ENCODE data around the gene EBF4.
A peak's percentile ranks its signal among the peaks of the same experiment; 100 is the strongest.

EBF4 gene

GRCh38 chr20:2749951-2750490, 57.4 kb downstream of the EBF4 start:
- Mint-ChIP-seq H3K4me3 (no peak overlapping the region), H3K27ac (no peak overlapping the region), H3K9me3 (no peaks in the 10 kb centered on the region), H3K27me3 (peaks cover 35% of the 10 kb centered on the region), H3K4me1 (ENCODE audit: low read depth) (peaks cover 34% of the 10 kb centered on the region), H3K36me3 (ENCODE audit: low read depth) (no peaks in the 10 kb centered on the region)
- DNase-seq: no peak

- Mint-ChIP-seq H3K4me3 (peak overlapping the region; percentile 60), H3K4me1 (ENCODE audit: low read depth) (peaks cover 34% of the 10 kb centered on the region), H3K27me3 (peaks cover 35% of the 10 kb centered on the region), H3K27ac (no peak overlapping the region), H3K9me3 (no peaks in the 10 kb centered on the region), H3K36me3 (ENCODE audit: low read depth) (no peaks in the 10 kb centered on the region)
- no peak for DNase-seq
Measured at GRCh38 chr20:2750491-2751251, 58.1 kb downstream of the EBF4 start.

- H3K27me3 Mint-ChIP-seq: peaks cover 35% of the 10 kb centered on the region
- H3K9me3 Mint-ChIP-seq: no peaks in the 10 kb centered on the region
- no peak overlapping the region for H3K27ac Mint-ChIP-seq
- DNase-seq: no peak
- H3K4me1 Mint-ChIP-seq (ENCODE audit: low read depth): peaks cover 35% of the 10 kb centered on the region
- H3K4me3 Mint-ChIP-seq: peak overlapping the region; percentile 49
- no peaks in the 10 kb centered on the region for H3K36me3 Mint-ChIP-seq (ENCODE audit: low read depth)
Measured at GRCh38 chr20:2751347-2751877, 58.8 kb downstream of the EBF4 start.

- H3K36me3 Mint-ChIP-seq (ENCODE audit: low read depth): no peaks in the 10 kb centered on the region
- peaks cover 38% of the 10 kb centered on the region for H3K4me1 Mint-ChIP-seq (ENCODE audit: low read depth)
- peak; percentile 74 for DNase-seq
- H3K27me3 Mint-ChIP-seq: peaks cover 35% of the 10 kb centered on the region
- H3K4me3 Mint-ChIP-seq: no peak overlapping the region
- H3K27ac Mint-ChIP-seq: no peak overlapping the region
- no peaks in the 10 kb centered on the region for H3K9me3 Mint-ChIP-seq
Measured at GRCh38 chr20:2751878-2752566, 59.4 kb downstream of the EBF4 start.

- H3K27me3 Mint-ChIP-seq: peaks cover 38% of the 10 kb centered on the region
- no peaks in the 10 kb centered on the region for H3K9me3 Mint-ChIP-seq
- H3K4me1 Mint-ChIP-seq (ENCODE audit: low read depth): peaks cover 34% of the 10 kb centered on the region
- no peaks in the 10 kb centered on the region for H3K36me3 Mint-ChIP-seq (ENCODE audit: low read depth)
- peak; percentile 70 for DNase-seq
- H3K4me3 Mint-ChIP-seq: peak overlapping the region; percentile 79
- no peak overlapping the region for H3K27ac Mint-ChIP-seq
Measured at GRCh38 chr20:2752567-2753460, 60.2 kb downstream of the EBF4 start.

GRCh38 chr20:2753461-2754040, 61.0 kb downstream of the EBF4 start:
- peaks cover 30% of the 10 kb centered on the region for H3K4me1 Mint-ChIP-seq (ENCODE audit: low read depth)
- no peak for DNase-seq
- H3K9me3 Mint-ChIP-seq: no peaks in the 10 kb centered on the region
- peaks cover 42% of the 10 kb centered on the region for H3K27me3 Mint-ChIP-seq
- H3K27ac Mint-ChIP-seq: no peak overlapping the region
- H3K4me3 Mint-ChIP-seq: peak overlapping the region; percentile 79
- no peaks in the 10 kb centered on the region for H3K36me3 Mint-ChIP-seq (ENCODE audit: low read depth)

- Mint-ChIP-seq H3K4me1 (ENCODE audit: low read depth) (peaks cover 30% of the 10 kb centered on the region), H3K36me3 (ENCODE audit: low read depth) (no peaks in the 10 kb centered on the region), H3K27me3 (peaks cover 42% of the 10 kb centered on the region), H3K9me3 (no peaks in the 10 kb centered on the region), H3K27ac (no peak overlapping the region), H3K4me3 (no peak overlapping the region)
- DNase-seq: no peak
Measured at GRCh38 chr20:2754424-2754823, 61.8 kb downstream of the EBF4 start.

- no peaks in the 10 kb centered on the region for H3K9me3 Mint-ChIP-seq
- H3K27me3 Mint-ChIP-seq: peaks cover 33% of the 10 kb centered on the region
Measured at GRCh38 chr20:2755451-2756055, 63.0 kb downstream of the EBF4 start.

GRCh38 chr20:2756056-2756611, 63.6 kb downstream of the EBF4 start:
- Mint-ChIP-seq H3K4me1 (ENCODE audit: low read depth) (peaks cover 21% of the 10 kb centered on the region), H3K9me3 (no peaks in the 10 kb centered on the region), H3K36me3 (ENCODE audit: low read depth) (no peaks in the 10 kb centered on the region), H3K27ac (no peak overlapping the region), H3K27me3 (peaks cover 31% of the 10 kb centered on the region), H3K4me3 (no peak overlapping the region)
- DNase-seq: no peak

More at GRCh38 chr20:2755451-2756055, 63.0 kb downstream of the EBF4 start:
- H3K27ac Mint-ChIP-seq: no peak overlapping the region
- H3K4me3 Mint-ChIP-seq: no peak overlapping the region
- H3K4me1 Mint-ChIP-seq (ENCODE audit: low read depth): peaks cover 27% of the 10 kb centered on the region
- DNase-seq: no peak
- H3K36me3 Mint-ChIP-seq (ENCODE audit: low read depth): no peaks in the 10 kb centered on the region

GRCh38 chr20:2757001-2757400, 64.4 kb downstream of the EBF4 start:
- no peaks in the 10 kb centered on the region for H3K36me3 Mint-ChIP-seq (ENCODE audit: low read depth)
- no peak overlapping the region for H3K4me3 Mint-ChIP-seq
- no peak overlapping the region for H3K27ac Mint-ChIP-seq
- H3K9me3 Mint-ChIP-seq: no peaks in the 10 kb centered on the region
- no peak for DNase-seq
- H3K27me3 Mint-ChIP-seq: peaks cover 27% of the 10 kb centered on the region
- H3K4me1 Mint-ChIP-seq (ENCODE audit: low read depth): peaks cover 17% of the 10 kb centered on the region

GRCh38 chr20:2757969-2758368, 65.4 kb downstream of the EBF4 start:
- no peak overlapping the region for H3K4me3 Mint-ChIP-seq
- no peaks in the 10 kb centered on the region for H3K9me3 Mint-ChIP-seq
- no peak overlapping the region for H3K27ac Mint-ChIP-seq
- no peaks in the 10 kb centered on the region for H3K36me3 Mint-ChIP-seq (ENCODE audit: low read depth)
- no peak for DNase-seq
- H3K4me1 Mint-ChIP-seq (ENCODE audit: low read depth): peaks cover 12% of the 10 kb centered on the region
- H3K27me3 Mint-ChIP-seq: peaks cover 24% of the 10 kb centered on the region

- Mint-ChIP-seq H3K4me1 (ENCODE audit: low read depth) (peaks cover 4% of the 10 kb centered on the region), H3K36me3 (ENCODE audit: low read depth) (no peaks in the 10 kb centered on the region), H3K9me3 (no peaks in the 10 kb centered on the region), H3K4me3 (no peak overlapping the region), H3K27ac (no peak overlapping the region), H3K27me3 (peaks cover 20% of the 10 kb centered on the region)
- no peak for DNase-seq
Measured at GRCh38 chr20:2759143-2759542, 66.6 kb downstream of the EBF4 start.

GRCh38 chr20:2759603-2760296, 67.2 kb downstream of the EBF4 start:
- Mint-ChIP-seq H3K27me3 (peaks cover 18% of the 10 kb centered on the region), H3K36me3 (ENCODE audit: low read depth) (no peaks in the 10 kb centered on the region), H3K27ac (no peak overlapping the region), H3K9me3 (no peaks in the 10 kb centered on the region), H3K4me3 (no peak overlapping the region), H3K4me1 (ENCODE audit: low read depth) (peaks cover 4% of the 10 kb centered on the region)
- DNase-seq: no peak
